Neural cell (in vitro differentiated cells): ENCODE data around the gene TICRR. TPM values are rescaled to one million over a fixed set of nuclear protein-coding genes. Genes with fewer than 3 reads are reported as not detected.

Source experiments
- H2AFZ ChIP-seq: fragments of 200-600, 300-800 bp; sonication (generic), shearing (Covaris generic); 2 replicates; pipeline ENCODE4 v1.6.0; 2014; ENCODE audit warnings: low read depth, mild to moderate bottlenecking, antibody characterized with exemption, low read length, moderate library complexity
- H3F3A ChIP-seq: fragments of 200-600 bp; shearing (Covaris generic); 2 replicates; pipeline ENCODE4 v1.6.1; 2016; ENCODE audit warnings: mild to moderate bottlenecking, moderate library complexity, mixed read lengths, antibody characterized with exemption, low read length; ENCODE audit not compliant: insufficient read depth, poor library complexity, severe bottlenecking
- H3K27ac ChIP-seq: fragments of 200-600, 300-800 bp; sonication (generic), shearing (Covaris generic); 2 replicates; pipeline ENCODE4 v1.5.1; 2014; ENCODE audit warnings: mild to moderate bottlenecking, low read length, moderate library complexity
- H3K27me3 ChIP-seq: fragments of 300-800, 200-600 bp; sonication (generic), shearing (Covaris generic); 2 replicates; pipeline ENCODE4 v1.6.0; 2014; ENCODE audit warnings: mild to moderate bottlenecking, low read depth, low read length, moderate library complexity; ENCODE audit not compliant: insufficient read depth
- H3K36me3 ChIP-seq: fragments of 300-800, 200-600 bp; sonication (generic), shearing (Covaris generic); 2 replicates; pipeline ENCODE4 v1.5.1; 2014; ENCODE audit warnings: mild to moderate bottlenecking, antibody characterized with exemption, low read length, moderate library complexity; ENCODE audit not compliant: insufficient read depth
- H3K4me2 ChIP-seq: fragments of 300-800, 200-600 bp; sonication (generic), shearing (Covaris generic); 2 replicates; pipeline ENCODE4 v1.6.0; 2014; ENCODE audit warnings: mild to moderate bottlenecking, low read length
- H3K4me3 ChIP-seq: fragments of 300-800, 200-600 bp; sonication (generic), shearing (Covaris generic); 2 replicates; pipeline ENCODE4 v1.5.1; 2014; ENCODE audit warnings: mild to moderate bottlenecking, low read length, moderate library complexity
- H3K79me2 ChIP-seq: fragments of 200-600 bp; shearing (Covaris generic); replicated peaks from 2 replicates; pipeline ENCODE4 v1.6.0; 2014; ENCODE audit warnings: mild to moderate bottlenecking, low read length, moderate library complexity; ENCODE audit not compliant: insufficient read depth
- H3K9ac ChIP-seq: fragments of 300-800, 200-600 bp; sonication (generic), shearing (Covaris generic); 2 replicates; pipeline ENCODE4 v1.6.1; 2016; ENCODE audit warnings: mild to moderate bottlenecking, low read length, mixed read lengths
- H3K9me2 ChIP-seq: fragments of 200-600 bp; shearing (Covaris generic); 2 replicates; pipeline ENCODE4 v1.6.1; 2016; ENCODE audit warnings: mild to moderate bottlenecking, low read length, mixed read lengths; ENCODE audit not compliant: insufficient read depth
- H3K9me3 ChIP-seq: fragments of 200-600, 300-800 bp; sonication (generic), shearing (Covaris generic); 2 replicates; pipeline ENCODE4 v1.6.1; 2016; ENCODE audit warnings: mild to moderate bottlenecking, mixed run types, low read length, moderate library complexity, mixed read lengths
- H4K20me1 ChIP-seq: fragments of 200-600 bp; shearing (Covaris generic); 2 replicates; pipeline ENCODE4 v1.6.1; 2016; ENCODE audit warnings: mild to moderate bottlenecking, mixed run types; ENCODE audit not compliant: insufficient read depth
- EP300 ChIP-seq: fragments of 450-650 bp; conservative IDR thresholded peaks from 2 replicates; pipeline ENCODE4 v1.6.1; 2014; ENCODE audit warnings: antibody characterized with exemption, mild to moderate bottlenecking, moderate library complexity; ENCODE audit not compliant: poor library complexity, severe bottlenecking
- EZH2 ChIP-seq: fragments of 200-600, 300-800 bp; shearing (Covaris generic), sonication (generic); IDR thresholded peaks from 2 replicates; pipeline ENCODE4 v1.6.1; 2014; ENCODE audit warnings: antibody characterized with exemption, low read length, borderline replicate concordance, mild to moderate bottlenecking; ENCODE audit not compliant: insufficient read depth, poor library complexity, severe bottlenecking
- MXI1 ChIP-seq: fragments of 450-650 bp; conservative IDR thresholded peaks from 2 replicates; pipeline ENCODE4 v1.6.1; 2014; ENCODE audit warnings: antibody characterized with exemption, mild to moderate bottlenecking; ENCODE audit not compliant: poor library complexity, severe bottlenecking
- POLR2AphosphoS5 ChIP-seq: IDR thresholded peaks from 2 replicates; pipeline ENCODE4 v1.6.1; 2012
- RAD21 ChIP-seq: fragments of 450-650 bp; conservative IDR thresholded peaks from 2 replicates; pipeline ENCODE4 v1.6.1; 2014; ENCODE audit warnings: antibody characterized with exemption, mild to moderate bottlenecking, moderate library complexity
- SMC3 ChIP-seq: fragments of 450-650 bp; conservative IDR thresholded peaks from 2 replicates; pipeline ENCODE4 v1.6.1; 2014; ENCODE audit warnings: antibody characterized with exemption, mild to moderate bottlenecking, moderate library complexity; ENCODE audit not compliant: poor library complexity
- TAF1 ChIP-seq: IDR thresholded peaks from 2 replicates; pipeline ENCODE4 v1.6.1; 2012; ENCODE audit warnings: low read depth
- polyA plus RNA-seq: library from polyadenylated mRNA; depleted of rRNA; stranded (reverse); fragments of >200 nt; gene quantifications from 2 replicates; pipeline ENCODE4 v1.2.3, GENCODE V29; 2014
- TF ChIP-seq, protein P1 (sequence below): fragments of 450-650 bp; IDR thresholded peaks from 2 replicates; pipeline ENCODE4 v1.5.1; 2014; ENCODE audit warnings: antibody characterized with exemption, mild to moderate bottlenecking, moderate library complexity; ENCODE audit not compliant: poor library complexity, severe bottlenecking
- TF ChIP-seq, protein P2 (sequence below): IDR thresholded peaks from 2 replicates; pipeline ENCODE4 v1.6.1; 2012; ENCODE audit warnings: borderline replicate concordance

The TICRR gene
- polyA plus RNA-seq, 1 donor from 2014 or later: 0.36 TPM

DNA sequence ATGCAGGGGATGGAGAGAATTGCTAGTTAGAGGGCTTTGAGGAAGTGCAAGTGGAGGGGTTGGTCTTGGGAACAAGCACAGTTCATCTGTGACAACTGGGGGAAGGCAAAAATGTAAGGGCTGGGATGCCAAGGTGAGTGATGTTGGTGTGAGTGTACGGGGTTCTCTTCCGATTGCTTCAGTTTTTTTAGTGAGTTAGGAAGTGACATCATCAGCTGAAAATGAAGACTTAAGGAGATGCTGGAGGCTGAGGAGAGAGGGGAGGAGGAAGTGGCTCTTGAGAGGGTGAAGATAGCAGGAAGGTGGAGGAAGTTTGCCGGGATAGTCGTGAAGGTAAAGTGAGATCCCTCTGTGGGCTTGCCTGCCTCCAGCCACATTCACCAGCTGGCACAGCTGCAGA, 12.7 kb downstream of the TICRR start:
- no peaks in the 10 kb centered on the region for H3K9me2 ChIP-seq
- H3K79me2 ChIP-seq: no peaks in the 10 kb centered on the region
- H3K9ac ChIP-seq: no peak overlapping the region
- no peaks in the 10 kb centered on the region for H3K9me3 ChIP-seq
- TF ChIP-seq, protein P1, sequence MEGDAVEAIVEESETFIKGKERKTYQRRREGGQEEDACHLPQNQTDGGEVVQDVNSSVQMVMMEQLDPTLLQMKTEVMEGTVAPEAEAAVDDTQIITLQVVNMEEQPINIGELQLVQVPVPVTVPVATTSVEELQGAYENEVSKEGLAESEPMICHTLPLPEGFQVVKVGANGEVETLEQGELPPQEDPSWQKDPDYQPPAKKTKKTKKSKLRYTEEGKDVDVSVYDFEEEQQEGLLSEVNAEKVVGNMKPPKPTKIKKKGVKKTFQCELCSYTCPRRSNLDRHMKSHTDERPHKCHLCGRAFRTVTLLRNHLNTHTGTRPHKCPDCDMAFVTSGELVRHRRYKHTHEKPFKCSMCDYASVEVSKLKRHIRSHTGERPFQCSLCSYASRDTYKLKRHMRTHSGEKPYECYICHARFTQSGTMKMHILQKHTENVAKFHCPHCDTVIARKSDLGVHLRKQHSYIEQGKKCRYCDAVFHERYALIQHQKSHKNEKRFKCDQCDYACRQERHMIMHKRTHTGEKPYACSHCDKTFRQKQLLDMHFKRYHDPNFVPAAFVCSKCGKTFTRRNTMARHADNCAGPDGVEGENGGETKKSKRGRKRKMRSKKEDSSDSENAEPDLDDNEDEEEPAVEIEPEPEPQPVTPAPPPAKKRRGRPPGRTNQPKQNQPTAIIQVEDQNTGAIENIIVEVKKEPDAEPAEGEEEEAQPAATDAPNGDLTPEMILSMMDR: no peak
- no peak for TF ChIP-seq RAD21
- no peak for TF ChIP-seq MXI1
- TF ChIP-seq, protein P2, sequence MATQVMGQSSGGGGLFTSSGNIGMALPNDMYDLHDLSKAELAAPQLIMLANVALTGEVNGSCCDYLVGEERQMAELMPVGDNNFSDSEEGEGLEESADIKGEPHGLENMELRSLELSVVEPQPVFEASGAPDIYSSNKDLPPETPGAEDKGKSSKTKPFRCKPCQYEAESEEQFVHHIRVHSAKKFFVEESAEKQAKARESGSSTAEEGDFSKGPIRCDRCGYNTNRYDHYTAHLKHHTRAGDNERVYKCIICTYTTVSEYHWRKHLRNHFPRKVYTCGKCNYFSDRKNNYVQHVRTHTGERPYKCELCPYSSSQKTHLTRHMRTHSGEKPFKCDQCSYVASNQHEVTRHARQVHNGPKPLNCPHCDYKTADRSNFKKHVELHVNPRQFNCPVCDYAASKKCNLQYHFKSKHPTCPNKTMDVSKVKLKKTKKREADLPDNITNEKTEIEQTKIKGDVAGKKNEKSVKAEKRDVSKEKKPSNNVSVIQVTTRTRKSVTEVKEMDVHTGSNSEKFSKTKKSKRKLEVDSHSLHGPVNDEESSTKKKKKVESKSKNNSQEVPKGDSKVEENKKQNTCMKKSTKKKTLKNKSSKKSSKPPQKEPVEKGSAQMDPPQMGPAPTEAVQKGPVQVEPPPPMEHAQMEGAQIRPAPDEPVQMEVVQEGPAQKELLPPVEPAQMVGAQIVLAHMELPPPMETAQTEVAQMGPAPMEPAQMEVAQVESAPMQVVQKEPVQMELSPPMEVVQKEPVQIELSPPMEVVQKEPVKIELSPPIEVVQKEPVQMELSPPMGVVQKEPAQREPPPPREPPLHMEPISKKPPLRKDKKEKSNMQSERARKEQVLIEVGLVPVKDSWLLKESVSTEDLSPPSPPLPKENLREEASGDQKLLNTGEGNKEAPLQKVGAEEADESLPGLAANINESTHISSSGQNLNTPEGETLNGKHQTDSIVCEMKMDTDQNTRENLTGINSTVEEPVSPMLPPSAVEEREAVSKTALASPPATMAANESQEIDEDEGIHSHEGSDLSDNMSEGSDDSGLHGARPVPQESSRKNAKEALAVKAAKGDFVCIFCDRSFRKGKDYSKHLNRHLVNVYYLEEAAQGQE: no peak
- TF ChIP-seq TAF1: no peak
- no peak for TF ChIP-seq EP300
- TF ChIP-seq POLR2AphosphoS5: no peak
- no peak for TF ChIP-seq SMC3
- no peak for TF ChIP-seq EZH2
- H3K4me2 ChIP-seq: no peak overlapping the region
- H2AFZ ChIP-seq: no peak overlapping the region
- H3K27ac ChIP-seq: no peak overlapping the region
- H3F3A ChIP-seq: no peaks in the 10 kb centered on the region
- no peaks in the 10 kb centered on the region for H3K36me3 ChIP-seq
- H3K27me3 ChIP-seq: no peaks in the 10 kb centered on the region
- no peaks in the 10 kb centered on the region for H4K20me1 ChIP-seq
- H3K4me3 ChIP-seq: no peak overlapping the region

DNA sequence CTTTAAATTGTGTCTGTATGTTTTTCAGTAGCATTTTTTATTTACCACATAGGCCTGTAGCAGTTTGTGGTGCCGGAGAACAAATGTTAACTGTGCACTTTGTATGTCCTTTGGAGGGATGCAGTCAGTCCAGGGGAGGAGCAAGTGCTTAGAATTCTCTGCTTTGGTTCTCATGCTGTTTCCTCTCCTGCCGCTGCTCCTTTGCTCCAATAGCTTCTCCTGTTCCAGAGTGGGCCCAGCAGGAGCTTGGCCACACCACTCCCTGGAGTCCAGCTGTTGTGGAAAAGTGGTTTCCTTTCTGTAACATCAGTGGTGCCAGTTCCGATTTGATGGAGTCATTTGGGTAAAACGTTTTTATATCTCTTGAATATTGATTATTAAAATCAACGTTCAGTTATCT, 16.6 kb downstream of the TICRR start:
- no peak overlapping the region for H3K9ac ChIP-seq
- H3K4me2 ChIP-seq: no peak overlapping the region
- H3K4me3 ChIP-seq: no peak overlapping the region
- no peaks in the 10 kb centered on the region for H3K9me3 ChIP-seq
- no peaks in the 10 kb centered on the region for H3K79me2 ChIP-seq
- no peaks in the 10 kb centered on the region for H3K27me3 ChIP-seq
- H3K9me2 ChIP-seq: no peaks in the 10 kb centered on the region
- no peaks in the 10 kb centered on the region for H3K36me3 ChIP-seq
- no peaks in the 10 kb centered on the region for H3F3A ChIP-seq
- no peaks in the 10 kb centered on the region for H4K20me1 ChIP-seq
- no peak overlapping the region for H2AFZ ChIP-seq
- no peak overlapping the region for H3K27ac ChIP-seq
- TF ChIP-seq, protein P1: no peak
- no peak for TF ChIP-seq EP300
- no peak for TF ChIP-seq EZH2
- no peak for TF ChIP-seq RAD21
- no peak for TF ChIP-seq POLR2AphosphoS5
- TF ChIP-seq TAF1: no peak
- TF ChIP-seq SMC3: no peak
